Mesodermal cell (in vitro differentiated cells): Measurements from ENCODE around the gene NFKBIA.
A peak's percentile ranks its signal among the peaks of the same experiment; 100 is the strongest.

ENCODE experiments used
- H3K27ac ChIP-seq: 2 replicates; pipeline ENCODE4 v1.7.0; 2013; ENCODE audit warnings: mild to moderate bottlenecking, low read depth, low read length, moderate library complexity; ENCODE audit not compliant: severe bottlenecking
- H3K36me3 ChIP-seq: 2 replicates; pipeline ENCODE4 v1.7.1; 2013; ENCODE audit warnings: mild to moderate bottlenecking, low read length, moderate library complexity; ENCODE audit not compliant: control insufficient read depth, insufficient read depth
- H3K4me1 ChIP-seq: one replicate; pipeline ENCODE4 v1.7.1; 2013; ENCODE audit warnings: mild to moderate bottlenecking, low read length; ENCODE audit not compliant: insufficient read depth, control insufficient read depth, poor library complexity, severe bottlenecking
- H3K4me3 ChIP-seq: 2 replicates; pipeline ENCODE4 v1.7.0; 2013; ENCODE audit warnings: low read length, control low read depth, mild to moderate bottlenecking; ENCODE audit not compliant: insufficient read depth, poor library complexity, severe bottlenecking; ENCODE audit errors: extremely low read depth
- H3K9me3 ChIP-seq: 2 replicates; pipeline ENCODE4 v1.7.1; 2013; ENCODE audit warnings: mild to moderate bottlenecking, low read length, moderate library complexity; ENCODE audit not compliant: control insufficient read depth
- WGBS, 2 experiments: methylation state at CpG; one replicate each; pipeline ENCODE4 v1.1.5; 2013; ENCODE audit warnings: missing lambda C conversion rate in 2 of 2; ENCODE audit not compliant: insufficient coverage in 2 of 2; 5-methylcytosine and 5-hydroxymethylcytosine counted together

The NFKBIA gene

GRCh38 chr14:35389315-35389667 lies 15.3 kb downstream of the NFKBIA start:
- Histone ChIP-seq H3K4me1 (peaks cover 15% of the 10 kb centered on the region), H3K4me3 (no peak overlapping the region), H3K9me3 (no peaks in the 10 kb centered on the region), H3K36me3 (no peaks in the 10 kb centered on the region), H3K27ac (no peak overlapping the region)
- WGBS, 2 experiments = 90 to 100% methylated on average over 4 to 5 of the region's 9 CpGs

GRCh38 chr14:35388656-35389314 lies 15.8 kb downstream of the NFKBIA start:
- WGBS, 2 experiments = 95 to 97% methylated on average over 6 to 10 of the region's 14 CpGs
- H3K36me3 ChIP-seq = no peaks in the 10 kb centered on the region
- H3K27ac ChIP-seq = no peak overlapping the region
- H3K9me3 ChIP-seq = no peaks in the 10 kb centered on the region
- H3K4me3 ChIP-seq = no peak overlapping the region
- peaks cover 20% of the 10 kb centered on the region for H3K4me1 ChIP-seq

GRCh38 chr14:35387713-35388579 lies 16.6 kb downstream of the NFKBIA start:
- H3K4me1 ChIP-seq = peaks cover 20% of the 10 kb centered on the region
- no peak overlapping the region for H3K27ac ChIP-seq
- no peaks in the 10 kb centered on the region for H3K36me3 ChIP-seq
- no peaks in the 10 kb centered on the region for H3K9me3 ChIP-seq
- WGBS, 2 experiments = 91 to 94% methylated on average over 7 to 9 of the region's 14 CpGs
- no peak overlapping the region for H3K4me3 ChIP-seq

DNA sequence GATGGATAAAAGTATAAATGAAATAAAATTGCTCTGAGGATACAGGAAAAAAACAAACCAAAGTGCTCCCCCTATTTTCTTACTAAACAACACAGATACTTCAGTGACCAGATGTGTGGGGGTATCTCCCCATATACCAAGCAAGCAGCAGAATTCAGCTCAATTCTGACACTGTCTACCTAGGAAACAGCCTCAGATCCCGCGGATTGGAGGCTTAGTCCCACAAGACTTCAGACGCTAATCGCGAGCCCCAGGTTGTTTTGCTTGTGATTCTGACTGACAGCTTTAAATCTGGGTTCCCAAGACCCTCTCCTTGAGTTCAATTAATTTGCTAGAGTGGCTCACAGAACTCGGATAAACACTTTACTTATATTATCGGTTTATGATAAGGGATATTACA lies 17.3 kb downstream of the NFKBIA start:
- 97 to 100% methylated on average over 2 to 7 of the region's 7 CpGs for WGBS, 2 experiments
- peaks cover 20% of the 10 kb centered on the region for H3K4me1 ChIP-seq
- H3K4me3 ChIP-seq = no peak overlapping the region

GRCh38 chr14:35386673-35387125 lies 17.9 kb downstream of the NFKBIA start:
- no peaks in the 10 kb centered on the region for H3K9me3 ChIP-seq
- no peaks in the 10 kb centered on the region for H3K36me3 ChIP-seq
- H3K4me3 ChIP-seq = no peak overlapping the region
- WGBS, 2 experiments = 81 to 93% methylated on average over 10 to 12 of the region's 12 CpGs
- peaks cover 20% of the 10 kb centered on the region for H3K4me1 ChIP-seq
- no peak overlapping the region for H3K27ac ChIP-seq

More for the DNA sequence above, 17.3 kb downstream of the NFKBIA start:
- H3K36me3 ChIP-seq = no peaks in the 10 kb centered on the region
- H3K9me3 ChIP-seq = no peaks in the 10 kb centered on the region
- no peak overlapping the region for H3K27ac ChIP-seq

- Histone ChIP-seq H3K9me3 (no peaks in the 10 kb centered on the region), H3K4me3 (no peak overlapping the region), H3K27ac (peak overlapping the region; percentile 69), H3K4me1 (peaks cover 20% of the 10 kb centered on the region), H3K36me3 (no peaks in the 10 kb centered on the region)
- WGBS, 2 experiments = 97 to 100% methylated on average over 7 to 12 of the region's 15 CpGs
Observed at GRCh38 chr14:35385042-35385839, 19.3 kb downstream of the NFKBIA start.

- 83 to 90% methylated on average over 8 to 9 of the region's 11 CpGs for WGBS, 2 experiments
- Histone ChIP-seq H3K36me3 (no peaks in the 10 kb centered on the region), H3K27ac (peak overlapping the region; percentile 69), H3K9me3 (no peaks in the 10 kb centered on the region), H3K4me3 (no peak overlapping the region), H3K4me1 (peaks cover 20% of the 10 kb centered on the region)
Observed at GRCh38 chr14:35384455-35385041, 20.0 kb downstream of the NFKBIA start.

- Histone ChIP-seq H3K36me3 (no peaks in the 10 kb centered on the region), H3K4me1 (peaks cover 20% of the 10 kb centered on the region), H3K27ac (peak overlapping the region; percentile 69), H3K9me3 (no peaks in the 10 kb centered on the region), H3K4me3 (no peak overlapping the region)
- WGBS, 2 experiments = 93 to 94% methylated on average over 8 to 10 of the region's 10 CpGs
Observed at GRCh38 chr14:35383569-35384454, 20.7 kb downstream of the NFKBIA start.

DNA sequence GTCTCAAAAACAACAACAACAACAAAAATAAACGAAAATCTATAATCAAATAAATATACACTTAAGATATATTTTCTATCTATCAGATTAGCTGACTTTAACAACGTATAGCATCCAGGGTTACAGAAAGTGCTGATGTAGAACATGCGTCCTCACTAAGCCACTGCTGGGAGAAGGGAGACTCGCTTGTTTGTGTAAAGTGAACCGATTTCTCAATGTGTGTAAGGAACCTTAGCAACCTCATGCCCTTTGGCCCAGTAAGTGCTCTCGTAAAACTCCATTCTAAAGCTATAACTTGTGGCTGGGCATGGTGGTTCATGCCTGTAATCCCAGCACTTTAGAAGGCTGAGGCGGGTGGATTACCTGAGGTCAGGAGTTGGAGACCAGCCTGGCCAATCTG lies 23.8 kb downstream of the NFKBIA start:
- no peaks in the 10 kb centered on the region for H3K9me3 ChIP-seq
- no peak overlapping the region for H3K27ac ChIP-seq
- H3K4me3 ChIP-seq = no peak overlapping the region
- 88 to 91% methylated on average over 5 of the region's 7 CpGs for WGBS, 2 experiments
- H3K36me3 ChIP-seq = no peaks in the 10 kb centered on the region
- H3K4me1 ChIP-seq = peaks cover 18% of the 10 kb centered on the region
